Measurements from ENCODE around the gene MAGEH1. TPM values are rescaled to one million over a fixed set of nuclear protein-coding genes. Genes with fewer than 3 reads are reported as not detected.
"Not testable (repeated sequence)": the region's sequence is repeated elsewhere in the genome, so short reads cannot be mapped to it uniquely, and the experiment has no call there.

The MAGEH1 gene, protein sequence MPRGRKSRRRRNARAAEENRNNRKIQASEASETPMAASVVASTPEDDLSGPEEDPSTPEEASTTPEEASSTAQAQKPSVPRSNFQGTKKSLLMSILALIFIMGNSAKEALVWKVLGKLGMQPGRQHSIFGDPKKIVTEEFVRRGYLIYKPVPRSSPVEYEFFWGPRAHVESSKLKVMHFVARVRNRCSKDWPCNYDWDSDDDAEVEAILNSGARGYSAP
- 23.8 and 27.7 TPM in 2 replicates for total RNA-seq

- DNase-seq (ENCODE audit: extremely low read depth, low read depth, low spot score) = peak; percentile 9
These were observed at the start of gene MAGEH1 for GRCh38 chrX:55451990-55452832. Gene MAGEH1, plus strand, starts transcription at chrX:55452127. Its CDS starts 248 bp downstream, at chrX:55452375.

GRCh38 chrX:55427079-55427478 lies 24.8 kb upstream of the MAGEH1 start:
- not testable (repeated sequence) for DNase-seq (ENCODE audit: extremely low read depth, low read depth, low spot score)

- DNase-seq (ENCODE audit: extremely low read depth, low read depth, low spot score) = not testable (repeated sequence)
These were observed 8.5 kb upstream of the MAGEH1 start for GRCh38 chrX:55443468-55443867.

GRCh38 chrX:55450259-55450658 lies 1.7 kb upstream of the MAGEH1 start:
- no peak for DNase-seq (ENCODE audit: extremely low read depth, low read depth, low spot score)

DNA sequence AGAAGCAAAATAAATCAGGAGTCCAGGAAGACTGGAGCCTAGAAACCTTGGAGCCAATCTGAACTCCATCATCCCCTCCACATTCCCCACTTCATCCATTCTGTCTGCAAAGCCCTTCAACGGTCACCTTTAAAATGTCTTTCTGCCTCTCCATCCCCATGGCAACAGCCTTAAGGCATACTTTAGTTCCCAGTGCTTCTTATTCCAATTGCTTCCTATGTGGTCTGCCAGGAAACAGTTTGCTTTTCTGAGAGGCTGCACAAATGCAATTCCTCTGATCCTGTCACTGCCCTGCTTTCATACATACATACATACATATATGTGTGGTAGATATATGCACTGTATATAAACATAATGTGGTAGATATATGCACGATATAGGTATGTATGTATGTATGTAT lies 786 bp upstream of the MAGEH1 start:
- no peak for DNase-seq (ENCODE audit: extremely low read depth, low read depth, low spot score)

GRCh38 chrX:55451626-55451989 lies 319 bp upstream of the MAGEH1 start:
- DNase-seq (ENCODE audit: extremely low read depth, low read depth, low spot score) = no peak

GRCh38 chrX:55452833-55453124 lies 852 bp downstream of the MAGEH1 start:
- no peak for DNase-seq (ENCODE audit: extremely low read depth, low read depth, low spot score)

- DNase-seq (ENCODE audit: extremely low read depth, low read depth, low spot score) = not testable (repeated sequence)
These were observed 3.8 kb downstream of the MAGEH1 start for GRCh38 chrX:55455708-55456107.

DNA sequence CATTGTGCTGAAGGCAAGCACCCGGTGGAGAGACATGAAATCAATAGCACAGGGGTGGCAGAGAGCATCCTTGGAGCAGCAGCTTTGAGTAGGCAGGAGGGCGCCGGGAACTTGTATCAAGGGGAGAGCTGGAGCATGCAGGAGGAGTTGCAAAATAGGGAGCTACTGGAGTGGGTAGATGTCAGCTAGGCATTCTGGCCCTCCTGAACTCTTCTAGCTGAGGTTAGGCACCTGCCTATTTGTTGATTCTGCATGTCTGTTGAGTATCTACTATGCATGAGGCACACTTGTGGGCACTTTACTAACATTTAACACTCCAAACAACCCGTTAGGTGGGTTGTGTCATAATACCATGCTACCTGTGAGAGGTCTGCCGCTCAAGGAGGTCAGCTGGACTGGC lies 7.5 kb downstream of the MAGEH1 start:
- not testable (repeated sequence) for DNase-seq (ENCODE audit: extremely low read depth, low read depth, low spot score)

- DNase-seq (ENCODE audit: extremely low read depth, low read depth, low spot score) = not testable (repeated sequence)
These were observed 8.0 kb downstream of the MAGEH1 start for GRCh38 chrX:55459926-55460325.

GRCh38 chrX:55464050-55464449 lies 12.1 kb downstream of the MAGEH1 start:
- DNase-seq (ENCODE audit: extremely low read depth, low read depth, low spot score) = not testable (repeated sequence)

GRCh38 chrX:55465108-55465507 lies 13.2 kb downstream of the MAGEH1 start:
- not testable (repeated sequence) for DNase-seq (ENCODE audit: extremely low read depth, low read depth, low spot score)

DNA sequence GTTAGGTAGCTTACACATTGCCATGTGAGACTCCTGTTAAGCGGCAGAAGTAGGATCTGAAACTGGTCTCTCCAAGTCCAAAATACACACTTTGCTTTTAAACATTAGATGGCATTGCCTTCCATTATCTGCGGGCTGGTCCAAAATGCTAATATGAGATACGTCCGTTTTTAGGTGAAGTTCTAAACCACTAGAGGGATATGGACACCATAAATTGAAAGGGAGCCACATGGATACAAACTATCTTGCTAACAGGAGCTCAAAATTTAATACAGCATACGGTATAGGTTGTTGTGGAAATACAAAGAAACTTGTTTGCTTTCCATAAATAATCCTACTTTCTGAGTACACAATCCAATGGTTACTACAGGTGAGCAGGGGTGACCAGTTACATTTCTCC lies 13.9 kb downstream of the MAGEH1 start:
- DNase-seq (ENCODE audit: extremely low read depth, low read depth, low spot score) = not testable (repeated sequence)

DNA sequence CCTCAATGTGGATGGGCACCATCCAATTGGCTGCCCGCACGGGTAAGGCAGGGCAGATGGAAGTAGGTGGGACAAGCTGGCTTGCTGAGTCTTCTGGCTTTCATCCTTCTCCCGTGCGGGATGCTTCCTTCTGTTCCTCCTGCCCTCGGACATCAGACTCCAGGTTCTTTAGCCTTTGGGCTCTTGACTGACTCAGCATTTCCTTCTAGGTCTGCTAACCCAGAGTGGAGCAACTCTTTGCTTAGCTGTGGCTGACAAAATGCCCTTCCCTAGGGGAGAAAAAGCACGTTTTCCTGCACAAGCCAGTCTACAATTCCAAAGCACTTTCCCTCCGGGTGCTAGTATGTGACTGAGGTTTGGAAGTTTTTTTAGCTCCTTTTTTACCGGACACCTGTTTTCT lies 28.0 kb downstream of the MAGEH1 start:
- not testable (repeated sequence) for DNase-seq (ENCODE audit: extremely low read depth, low read depth, low spot score)

DNA sequence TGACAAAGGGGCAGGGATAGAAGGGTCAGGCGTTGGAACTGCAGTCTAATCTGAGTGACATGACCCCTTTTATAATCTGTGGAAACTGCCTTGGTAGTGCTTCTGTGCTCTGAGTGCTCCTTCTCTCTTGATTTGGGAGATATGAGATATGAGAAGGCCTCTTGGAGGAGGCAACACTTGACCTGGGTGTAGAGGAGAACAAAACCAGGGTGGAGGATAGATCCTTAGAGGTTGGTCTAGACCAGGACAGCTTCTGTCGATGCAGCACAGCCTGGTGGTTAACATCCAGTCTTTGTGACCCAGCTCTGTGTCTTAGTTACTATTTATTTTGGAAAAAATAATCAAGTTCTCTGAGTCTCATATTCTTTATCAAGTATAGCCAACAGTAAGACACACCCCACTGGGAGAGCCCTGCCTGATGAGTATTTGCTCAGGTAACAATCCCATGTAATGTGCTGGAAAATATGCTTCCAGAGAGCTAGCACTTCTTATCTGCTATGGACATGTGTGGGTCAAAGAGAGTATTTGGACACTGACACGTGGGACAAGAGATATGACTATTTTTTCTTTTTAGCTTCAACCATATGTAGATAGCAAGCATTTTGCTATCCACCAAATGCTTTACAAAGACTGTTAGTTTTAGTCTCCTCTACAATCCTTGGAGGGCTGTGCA lies 28.6 kb downstream of the MAGEH1 start:
- no peak for DNase-seq (ENCODE audit: extremely low read depth, low read depth, low spot score)

- DNase-seq (ENCODE audit: extremely low read depth, low read depth, low spot score) = no peak
These were observed 33.0 kb downstream of the MAGEH1 start for GRCh38 chrX:55484948-55485347.

- DNase-seq (ENCODE audit: extremely low read depth, low read depth, low spot score) = no peak
These were observed 34.8 kb downstream of the MAGEH1 start for GRCh38 chrX:55486736-55487135.

GRCh38 chrX:55487143-55487542 lies 35.2 kb downstream of the MAGEH1 start:
- DNase-seq (ENCODE audit: extremely low read depth, low read depth, low spot score) = no peak

- DNase-seq (ENCODE audit: extremely low read depth, low read depth, low spot score) = no peak
These were observed 36.2 kb downstream of the MAGEH1 start for GRCh38 chrX:55488006-55488592.

DNA sequence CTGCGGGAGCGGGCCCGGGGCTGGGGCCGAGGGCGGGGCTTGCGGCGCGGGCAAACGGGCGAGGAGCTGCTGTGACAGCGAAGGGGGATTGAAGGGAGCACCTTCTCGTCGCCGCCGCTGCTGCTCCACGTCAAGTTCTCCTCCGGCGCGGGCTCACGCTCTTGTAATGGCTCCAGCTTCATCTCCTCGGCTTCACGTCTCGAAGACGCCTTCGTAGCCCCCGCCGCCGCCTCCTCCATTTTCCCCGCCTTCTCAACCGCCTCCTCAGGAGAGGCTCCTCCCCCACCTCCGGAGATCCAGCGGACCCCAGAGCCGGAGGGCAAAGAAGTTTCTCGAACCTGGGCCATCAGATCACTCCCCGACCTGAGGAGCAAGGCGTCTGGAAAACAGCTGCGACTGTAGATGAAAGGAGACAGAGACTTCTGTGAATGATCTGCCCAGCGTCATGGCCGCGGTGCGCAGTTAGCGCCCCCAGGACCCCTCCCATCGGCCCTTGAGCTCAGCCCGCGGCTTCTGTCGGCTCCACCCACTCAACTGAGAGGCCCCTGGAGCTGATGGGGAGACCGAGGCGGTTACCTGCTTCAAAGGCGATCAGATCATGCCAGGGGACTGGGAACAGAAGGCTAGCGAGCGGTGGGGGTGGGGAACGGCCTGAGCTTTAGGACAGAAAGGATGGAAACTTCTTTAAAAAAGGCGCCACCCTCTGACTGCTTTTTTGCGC lies 36.8 kb downstream of the MAGEH1 start:
- no peak for DNase-seq (ENCODE audit: extremely low read depth, low read depth, low spot score)

Measured in glomerular endothelial cell (primary cell).